K562 (cell line): ENCODE measurements around the gene CCNI. TPM values are rescaled to one million over a fixed set of nuclear protein-coding genes. Genes with fewer than 3 reads are reported as not detected.

Source experiments
- ATAC-seq: fragments of 200-7000 bp; cut with Tn5 transposase; 3 replicates; pipeline ENCODE4 v1.9.1; 2020; ENCODE audit warnings: moderate library complexity
- Bru-seq: library from RNA; stranded (reverse); fragments of 400-500 nt; gene quantifications from one replicate; lab custom pipeline; 2021; lab: Mats Ljungman, UMichigan
- BruChase-seq, 2 experiments: library from RNA; stranded (reverse); fragments of 400-500 nt; gene quantifications; one replicate each; lab custom pipeline; 2021; lab: Mats Ljungman, UMichigan
- BruUV-seq: library from RNA; stranded (reverse); fragments of 400-500 nt; replicated peaks from 2 replicates; lab custom pipeline; 2021; lab: Mats Ljungman, UMichigan
- CTCF ChIA-PET: fragments of 300-600 bp; formaldehyde crosslinking; extraction: SDS; loops from one replicate; lab custom pipeline; 2021; ENCODE audit warnings: low intra/inter-chr PET ratio; lab: Yijun Ruan, JAX
- POLR2A ChIA-PET: fragments of 300-600, 350-650 bp; sonication (Branson Sonifier 250); formaldehyde crosslinking; extraction: SDS; loops from one replicate; lab custom pipeline; 2021; ENCODE audit warnings: antibody characterized with exemption, inconsistent platforms; lab: Yijun Ruan, JAX
- DNase-seq, 4 experiments: peaks; one replicate each; pipeline versions ENCODE4 v3.0.0 to v3.0.0-alpha.2; 2011 to 2018; ENCODE audit warnings: low spot score in 3 of 4, mixed read lengths in 3 of 4; ENCODE audit errors: extremely low read depth in 1 of 4
- FAIRE-seq: peaks from 2 replicates; lab custom pipeline; 2011; peaks lifted over from hg19 to GRCh38; lab: Jason Lieb, UNC
- H2AFZ ChIP-seq: 2 replicates; pipeline ENCODE4 v1.6.0; 2011; ENCODE audit warnings: low read depth, low read length, control low read depth, inconsistent platforms
- H3K27ac ChIP-seq: fragments of 200-600 bp; 3 replicates; pipeline ENCODE4 v1.8.0; 2011; ENCODE audit warnings: low read depth, mild to moderate bottlenecking, control low read depth, inconsistent platforms, low read length, moderate library complexity, mixed read lengths; ENCODE audit errors: extremely low read depth
- H3K27me3 ChIP-seq, 2 experiments: fragments of 300-600 bp in 1 of 2; 2 replicates in 1 of 2; 3 replicates in 1 of 2; pipeline versions ENCODE4 v1.6.0 to v1.8.0; 2011; ENCODE audit warnings: inconsistent platforms in 2 of 2, low read length in 2 of 2, mild to moderate bottlenecking in 1 of 2, mixed read lengths in 1 of 2, moderate library complexity in 1 of 2; ENCODE audit not compliant: control insufficient read depth in 2 of 2, insufficient read depth in 2 of 2
- H3K36me3 ChIP-seq: fragments of 300-600 bp; 3 replicates; pipeline ENCODE4 v1.8.0; 2011; ENCODE audit warnings: mild to moderate bottlenecking, low read length, inconsistent platforms; ENCODE audit not compliant: control insufficient read depth, insufficient read depth
- H3K4me1 ChIP-seq, 2 experiments: fragments of 200-600 bp in 1 of 2; replicated peaks in 1 of 2; 2 replicates in 1 of 2; 3 replicates in 1 of 2; pipeline versions ENCODE4 v1.5.1 to v1.8.0; 2011; ENCODE audit warnings: inconsistent platforms in 2 of 2, low read length in 2 of 2, mild to moderate bottlenecking in 1 of 2, mixed read lengths in 1 of 2, moderate library complexity in 1 of 2; ENCODE audit not compliant: control insufficient read depth in 2 of 2, insufficient read depth in 2 of 2
- H3K4me2 ChIP-seq: 2 replicates; pipeline ENCODE4 v1.6.1; 2011; ENCODE audit warnings: low read length, control low read depth, inconsistent platforms, mixed read lengths; ENCODE audit not compliant: insufficient read depth
- H3K4me3 ChIP-seq: fragments of 200-600 bp; sonication (generic), shearing (Covaris generic); 2 replicates; pipeline ENCODE4 v1.5.1; 2016; ENCODE audit warnings: control low read depth, inconsistent platforms
- H3K79me2 ChIP-seq: fragments of 200-600 bp; 3 replicates; pipeline ENCODE4 v1.8.0; 2011; ENCODE audit warnings: low read length, inconsistent platforms; ENCODE audit not compliant: control insufficient read depth, insufficient read depth
- H3K9ac ChIP-seq, 2 experiments: 2 replicates each; pipeline versions ENCODE4 v1.6.0 to v1.6.1; 2011; ENCODE audit warnings: low read depth in 2 of 2, low read length in 2 of 2, control low read depth in 1 of 2, inconsistent platforms in 1 of 2, mild to moderate bottlenecking in 1 of 2, mixed read lengths in 1 of 2; ENCODE audit not compliant: insufficient read depth in 1 of 2
- H3K9me1 ChIP-seq: one replicate; pipeline ENCODE4 v1.6.0; 2011; ENCODE audit warnings: inconsistent platforms, mild to moderate bottlenecking, low read length, moderate library complexity; ENCODE audit not compliant: control insufficient read depth, insufficient read depth
- H3K9me3 ChIP-seq: replicated peaks from 2 replicates; pipeline ENCODE4 v1.5.1; 2011; ENCODE audit warnings: low read depth, low read length, inconsistent platforms; ENCODE audit not compliant: control insufficient read depth, insufficient read depth
- H4K20me1 ChIP-seq: replicated peaks from 2 replicates; pipeline ENCODE4 v1.6.1; 2011; ENCODE audit warnings: low read length, inconsistent platforms, mixed read lengths; ENCODE audit not compliant: control insufficient read depth, insufficient read depth
- BRD4 ChIP-seq: fragments of 200-600 bp; sonication (generic); IDR thresholded peaks from 2 replicates; pipeline ENCODE4 v1.6.1; 2017; ENCODE audit warnings: inconsistent platforms
- COPS2 ChIP-seq: fragments of 450-650 bp; conservative IDR thresholded peaks from 2 replicates; pipeline ENCODE4 v1.6.1; 2016; ENCODE audit warnings: mild to moderate bottlenecking, moderate library complexity
- MEIS2 ChIP-seq: fragments of 450-650 bp; IDR thresholded peaks from 2 replicates; pipeline ENCODE4 v1.6.1; 2014; ENCODE audit warnings: mild to moderate bottlenecking; ENCODE audit not compliant: partially characterized antibody
- PATZ1 ChIP-seq: fragments of 250-450 bp; sonication (Bioruptor Pico); IDR thresholded peaks from 2 replicates; pipeline ENCODE4 v1.5.0; 2020; ENCODE audit warnings: mild to moderate bottlenecking, borderline replicate concordance
- POLR2B ChIP-seq: fragments of 450-650 bp; IDR thresholded peaks from 2 replicates; pipeline ENCODE4 v1.6.1; 2018; ENCODE audit warnings: low read depth; ENCODE audit not compliant: partially characterized antibody
- PRMT5 ChIP-seq: sonication (generic); formaldehyde crosslinking; IDR thresholded peaks from 2 replicates; pipeline ENCODE4 v1.5.0; 2020; ENCODE audit warnings: missing genetic modification reagents
- SOX6 ChIP-seq: fragments of 450-650 bp; IDR thresholded peaks from 2 replicates; pipeline ENCODE4 v1.6.1; 2014; ENCODE audit warnings: mild to moderate bottlenecking
- ZBED1 ChIP-seq: IDR thresholded peaks from 2 replicates; pipeline ENCODE4 v1.6.1; 2014
- ZBTB34 ChIP-seq: fragments of 250-450 bp; sonication (Bioruptor Pico); IDR thresholded peaks from 2 replicates; pipeline ENCODE4 v1.8.0; 2021; ENCODE audit warnings: mild to moderate bottlenecking, moderate library complexity
- ZC3H8 ChIP-seq: fragments of 450-650 bp; IDR thresholded peaks from 2 replicates; pipeline ENCODE4 v1.6.1; 2017
- ZNF143 ChIP-seq: sonication (generic); formaldehyde crosslinking; IDR thresholded peaks from 2 replicates; pipeline ENCODE4 v1.9.0; 2022; ENCODE audit warnings: mild to moderate bottlenecking, missing genetic modification reagents
- ZNF75A ChIP-seq: fragments of 450-650 bp; formaldehyde crosslinking; IDR thresholded peaks from 2 replicates; pipeline ENCODE4 v1.4.0; 2020; ENCODE audit warnings: mild to moderate bottlenecking
- ZNF785 ChIP-seq: fragments of 250-450 bp; sonication (Bioruptor Pico); IDR thresholded peaks from 2 replicates; pipeline ENCODE4 v1.4.0; 2020; ENCODE audit warnings: mild to moderate bottlenecking
- WGBS: fragments of 100-300 bp; shearing (Covaris generic); methylation state at CpG from one replicate; pipeline ENCODE4 v1.1.6; 2016; ENCODE audit warnings: low coverage, mixed read lengths; ENCODE audit not compliant: insufficient coverage; ENCODE audit errors: missing lambda C conversion rate; 5-methylcytosine and 5-hydroxymethylcytosine counted together
- in situ Hi-C: fragments of 300-500 bp; cut with MboI; formaldehyde crosslinking; loops from 4 replicates; pipeline ENCODE4 v1.15.0; 2018; ENCODE audit warnings: inconsistent platforms, mixed read lengths
- intact Hi-C: fragments of 100-400 bp; cut with micrococcal nuclease; formaldehyde crosslinking; loops from 2 replicates; pipeline ENCODE4 v1.14.2; 2022
- long read RNA-seq, 3 experiments: library from polyadenylated mRNA in 2 of 3; library from RNA in 1 of 3; unstranded in 2 of 3; stranded (forward) in 1 of 3; transcript quantifications; one replicate each; pipeline ENCODE4 v2.0.0, GENCODE V29; 2019 to 2022
- polyA minus RNA-seq, 3 experiments: library from RNA; depleted of rRNA, polyadenylated mRNA; stranded (reverse); fragments of >200 nt; gene quantifications; 2 replicates each; pipeline ENCODE4 v1.2.3, GENCODE V29; 2011
- polyA plus RNA-seq, 8 experiments: library from polyadenylated mRNA; depleted of rRNA in 4 of 8; stranded (reverse) in 5 of 8; unstranded in 3 of 8; fragments of >200 nt; fragmentation: Nextera tagmentation in 2 of 8; fragmentation: Illumina TruSeq in 1 of 8; extraction: Ambion mirVana in 2 of 8; extraction: Trizol in 1 of 8; gene quantifications; 2 replicates each; pipeline versions ENCODE4 v1.2.1 to v1.2.3, GENCODE V29; 2011 to 2014; ENCODE audit warnings: inconsistent platforms in 1 of 8, missing spikeins in 1 of 8
- total RNA-seq, 7 experiments: library from RNA; depleted of rRNA in 6 of 7; stranded (reverse); fragments of >200 nt in 6 of 7; fragmentation: Illumina TruSeq in 2 of 7; extraction: Trizol in 2 of 7; gene quantifications; 2 replicates each; pipeline versions ENCODE4 v1.2.1 to v1.2.3, GENCODE V29; 2011 to 2021; ENCODE audit warnings: low replicate concordance in 1 of 7

The CCNI gene
- total RNA-seq (2011; cell fraction: chromatin; rRNA removed; ENCODE audit: low replicate concordance) = 61.5 and 108 TPM in 2 replicates
- 59.0 and 66.8 TPM in 2 replicates for total RNA-seq (2011; cell fraction: nucleolus; rRNA removed)
- 81.6 and 117 TPM in 2 replicates for total RNA-seq (2011; cell fraction: nucleoplasm; rRNA removed)
- 49.8 and 63.9 TPM in 2 replicates for total RNA-seq (2014; rRNA removed)
- total RNA-seq (2014; rRNA removed; fragmentation: Illumina TruSeq; extraction: Trizol) = 103 and 111 TPM in 2 replicates
- 96.4 and 98.5 TPM in 2 replicates for total RNA-seq (2015; rRNA removed; fragmentation: Illumina TruSeq; extraction: Trizol)
- 150 and 158 TPM in 2 replicates for total RNA-seq (2021)
- polyA plus RNA-seq (2011; rRNA removed) = 131 and 145 TPM in 2 replicates
- 69.6 and 115 TPM in 2 replicates for polyA plus RNA-seq (2011; cell fraction: cytosol; rRNA removed)
- 40.9 and 50.4 TPM in 2 replicates for polyA plus RNA-seq (2011; cell fraction: nucleus; rRNA removed)
- 173 and 178 TPM in 2 replicates for polyA plus RNA-seq (2012)
- polyA plus RNA-seq (2014; fragmentation: Illumina TruSeq; extraction: Trizol) = 155 and 159 TPM in 2 replicates
- polyA plus RNA-seq (2014; fragmentation: Nextera tagmentation; extraction: Ambion mirVana) = 10 to 100 TPM; 43.3 to 60.2 TPM
- 56.9 and 59.3 TPM in 2 replicates for polyA plus RNA-seq (2014; rRNA removed)
- polyA minus RNA-seq (2011; rRNA and poly(A)+ RNA removed) = 398 and 462 TPM in 2 replicates
- 192 and 200 TPM in 2 replicates for polyA minus RNA-seq (2011; cell fraction: cytosol; rRNA and poly(A)+ RNA removed)
- polyA minus RNA-seq (2011; cell fraction: nucleus; rRNA and poly(A)+ RNA removed) = 31.0 and 74.8 TPM in 2 replicates
- percentile 91 among the genes with signal in this experiment for Bru-seq, nascent RNA
- BruChase-seq, experiment 1, labeled RNA remaining after a 2-hour chase = percentile 93 among the genes with signal in this experiment
- BruChase-seq, experiment 2, labeled RNA remaining after a 6-hour chase = percentile 93 among the genes with signal in this experiment
- long read RNA-seq, experiment 1, transcript CCNI-201 (7 exons, 2,772 nt) = major isoform, 431 of 604 reads
- long read RNA-seq, experiment 1, partial matches to known transcripts = 33 of 604 reads
- long read RNA-seq, experiment 1, other reads (novel, unspliced or antisense) = 140 of 604 reads
- long read RNA-seq, experiment 2, transcript CCNI-201 (7 exons, 2,772 nt) = major isoform, 37 of 223 reads
- long read RNA-seq, experiment 2, partial matches to known transcripts = 4 of 223 reads
- long read RNA-seq, experiment 2, other reads (novel, unspliced or antisense) = 182 of 223 reads
- long read RNA-seq, experiment 3, transcript CCNI-201 (7 exons, 2,772 nt) = major isoform, 107 of 129 reads
- long read RNA-seq, experiment 3, partial matches to known transcripts = 8 of 129 reads
- long read RNA-seq, experiment 3, other reads (novel, unspliced or antisense) = 14 of 129 reads

- WGBS = 2% methylated on average over 38 of the region's 54 CpGs
- CTCF ChIA-PET = no interaction called here
- Histone ChIP-seq H3K9me1 (no peaks in the 10 kb centered on the region), H3K27me3 (no peaks in the 10 kb centered on the region), H3K79me2 (peaks cover 53% of the 10 kb centered on the region), H3K4me3 (peak within 1 kb of the TSS; percentile 81), H3K4me2 (peak within 1 kb of the TSS; percentile 99), H3K27ac (peak within 1 kb of the TSS; percentile 99), H3K9me3 (peaks cover 4% of the 10 kb centered on the region), H3K9ac (peak within 1 kb of the TSS; percentile 98 to 99), H3K4me1 (peaks cover 3% of the 10 kb centered on the region in 2 experiments; a peak in 2 of 5 replicates), H4K20me1 (peaks cover 19% of the 10 kb centered on the region), H2AFZ (peak within 1 kb of the TSS; percentile 100), H3K36me3 (no peaks in the 10 kb centered on the region)
- peak; percentile 93 to 98 (median 95) for DNase-seq
- in situ Hi-C loops = no loop called here
- POLR2A ChIA-PET = interaction anchor here (0.6 to 1.2 kb wide), 4 partner anchors 9 to 928 kb away, joined by 3 to 5 read pairs (median 4); no protein-coding TSS in a partner anchor
- intact Hi-C loops = loop anchor here (2.0 kb wide), 1 partner anchor 81 kb away; the partner anchor contains the start of gene CCNG2
- TSS peak; percentile 75 for BruUV-seq
- peak; percentile 79 for ATAC-seq
- peak; percentile 90 for FAIRE-seq
- TF ChIP-seq ZNF143 (CRISPR knock-in tag) = 0 out of 2 replicates have a peak, but pooled peaks have one; percentile 24
- TF ChIP-seq PRMT5 (CRISPR knock-in tag) = no peak
- no peak for TF ChIP-seq COPS2
- TF ChIP-seq SOX6 = peak; percentile 79
- TF ChIP-seq ZNF75A (CRISPR knock-in tag) = no peak
- peak; percentile 91; the same call in 1 of the 2 replicates for TF ChIP-seq ZC3H8
- TF ChIP-seq ZNF785 = no peak
- TF ChIP-seq MEIS2 = peak; percentile 89
- no peak for TF ChIP-seq ZBED1
- TF ChIP-seq PATZ1 = peak; percentile 72; the same call in 1 of the 2 replicates
- peak; percentile 96 for TF ChIP-seq POLR2B
- no peak for TF ChIP-seq ZBTB34
- TF ChIP-seq BRD4 = peak; percentile 92; the same call in 1 of the 2 replicates
Measured at GRCh38 chr4:77075869-77076799, at the start of gene CCNI. CCNI (minus strand) TSS chr4:77075989; CDS start chr4:77066362, 9,627 bp downstream.
